T follicular helper cell (primary cell): ENCODE measurements around the gene SESN1.

Source experiments
- DNase-seq: peaks from one replicate; pipeline ENCODE4 v3.0.0-alpha.2; 2020; ENCODE audit warnings: low read depth

The SESN1 gene

GRCh38 chr6:108937170-108937569 lies 157.5 kb downstream of the SESN1 start:
- DNase-seq: no peak
